HepG2 (cell line): ENCODE data around the gene ZNF683. TPM values are rescaled to one million over a fixed set of nuclear protein-coding genes. Genes with fewer than 3 reads are reported as not detected.

Source experiments
- PLRG1 ChIP-seq: fragments of 450-650 bp; conservative IDR thresholded peaks from 2 replicates; pipeline ENCODE4 v1.6.1; 2016
- ZNF24 ChIP-seq: fragments of 450-650 bp; IDR thresholded peaks from 2 replicates; pipeline ENCODE4 v1.6.1; 2017; ENCODE audit warnings: antibody characterized with exemption, mild to moderate bottlenecking
- ZNF563 ChIP-seq: sonication (generic); formaldehyde crosslinking; IDR thresholded peaks from 2 replicates; pipeline ENCODE4 v1.8.0; 2022; ENCODE audit warnings: mild to moderate bottlenecking, moderate library complexity, missing genetic modification reagents
- ZZZ3 ChIP-seq: sonication (generic); formaldehyde crosslinking; IDR thresholded peaks from 2 replicates; pipeline ENCODE4 v1.4.0; 2020; ENCODE audit warnings: missing genetic modification reagents, mild to moderate bottlenecking, borderline replicate concordance
- polyA plus RNA-seq, 8 experiments: library from polyadenylated mRNA; depleted of rRNA in 3 of 8; stranded (reverse) in 7 of 8; unstranded in 1 of 8; fragments of >200 nt; fragmentation: Illumina TruSeq in 4 of 8; extraction: Trizol in 4 of 8; gene quantifications; 2 replicates each; pipeline versions ENCODE4 v1.2.1 to v1.2.3, GENCODE V29; 2011 to 2016; ENCODE audit warnings: low read depth in 4 of 8, missing spikeins in 1 of 8, mixed read lengths in 1 of 8; ENCODE audit not compliant: insufficient read depth in 1 of 8
- total RNA-seq, 5 experiments: library from RNA; depleted of rRNA; stranded (reverse); fragments of >200 nt; fragmentation: Illumina TruSeq; extraction: Trizol; gene quantifications; 2 replicates each; pipeline ENCODE4 v1.2.3, GENCODE V29; 2016; ENCODE audit warnings: low read depth in 1 of 5
- TF ChIP-seq, protein P1 (sequence below): sonication (generic); formaldehyde crosslinking; IDR thresholded peaks from 2 replicates; pipeline ENCODE4 v1.4.0; 2020; ENCODE audit warnings: mild to moderate bottlenecking, missing genetic modification reagents
- TF ChIP-seq, protein P2 (sequence below): sonication (generic); formaldehyde crosslinking; IDR thresholded peaks from 2 replicates; pipeline ENCODE4 v1.4.0; 2020; ENCODE audit warnings: missing genetic modification reagents

ZNF683 gene
- total and polyA plus RNA-seq, 2 of the 13 experiments (the other 11 are each of a cell fraction or from before 2014, with no cell fraction given) = not detected

DNA sequence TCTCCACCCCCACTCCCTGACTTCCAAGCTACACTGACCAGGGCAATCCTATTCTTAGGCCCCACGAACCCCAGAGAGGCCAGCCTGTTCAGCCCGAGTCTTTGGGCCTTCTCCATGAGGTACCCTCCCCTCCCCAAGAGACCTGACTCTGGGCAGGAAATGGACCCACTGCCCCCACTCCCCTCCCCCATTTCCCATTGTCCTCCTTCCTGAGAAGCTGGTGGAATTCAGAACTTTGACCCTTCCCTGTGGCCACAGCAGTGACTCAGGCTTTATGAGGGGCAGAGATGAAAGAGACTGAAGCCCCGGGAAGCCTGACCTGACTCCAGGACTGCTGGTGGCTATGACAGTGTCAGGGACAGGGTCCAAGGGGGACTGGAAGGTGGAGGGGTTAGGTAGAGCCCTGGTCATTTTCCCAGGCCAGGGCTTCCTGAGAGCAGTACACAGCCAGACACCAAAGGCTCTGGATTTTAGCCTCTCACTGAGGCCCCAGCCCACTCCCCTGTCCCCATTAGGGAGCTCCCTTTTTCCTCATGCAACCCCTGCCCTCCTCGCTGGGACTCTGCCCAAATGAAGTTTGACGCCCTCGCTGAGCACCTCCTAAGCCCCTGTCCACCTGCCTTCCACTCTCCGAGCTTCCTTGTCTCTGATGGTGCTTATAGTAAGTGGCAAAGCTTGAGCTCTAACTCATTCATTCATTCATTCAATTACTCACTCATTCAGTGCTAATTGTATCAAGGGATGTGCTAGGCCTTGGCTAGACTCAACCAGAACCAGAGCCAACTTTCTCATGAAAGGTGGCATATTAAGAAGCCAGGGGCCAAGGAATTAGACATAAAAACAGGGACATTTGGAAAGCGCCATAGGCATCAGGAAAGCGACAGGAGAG is 21.6 kb downstream of the ZNF683 start (continued):
- TF ChIP-seq, protein P1, sequence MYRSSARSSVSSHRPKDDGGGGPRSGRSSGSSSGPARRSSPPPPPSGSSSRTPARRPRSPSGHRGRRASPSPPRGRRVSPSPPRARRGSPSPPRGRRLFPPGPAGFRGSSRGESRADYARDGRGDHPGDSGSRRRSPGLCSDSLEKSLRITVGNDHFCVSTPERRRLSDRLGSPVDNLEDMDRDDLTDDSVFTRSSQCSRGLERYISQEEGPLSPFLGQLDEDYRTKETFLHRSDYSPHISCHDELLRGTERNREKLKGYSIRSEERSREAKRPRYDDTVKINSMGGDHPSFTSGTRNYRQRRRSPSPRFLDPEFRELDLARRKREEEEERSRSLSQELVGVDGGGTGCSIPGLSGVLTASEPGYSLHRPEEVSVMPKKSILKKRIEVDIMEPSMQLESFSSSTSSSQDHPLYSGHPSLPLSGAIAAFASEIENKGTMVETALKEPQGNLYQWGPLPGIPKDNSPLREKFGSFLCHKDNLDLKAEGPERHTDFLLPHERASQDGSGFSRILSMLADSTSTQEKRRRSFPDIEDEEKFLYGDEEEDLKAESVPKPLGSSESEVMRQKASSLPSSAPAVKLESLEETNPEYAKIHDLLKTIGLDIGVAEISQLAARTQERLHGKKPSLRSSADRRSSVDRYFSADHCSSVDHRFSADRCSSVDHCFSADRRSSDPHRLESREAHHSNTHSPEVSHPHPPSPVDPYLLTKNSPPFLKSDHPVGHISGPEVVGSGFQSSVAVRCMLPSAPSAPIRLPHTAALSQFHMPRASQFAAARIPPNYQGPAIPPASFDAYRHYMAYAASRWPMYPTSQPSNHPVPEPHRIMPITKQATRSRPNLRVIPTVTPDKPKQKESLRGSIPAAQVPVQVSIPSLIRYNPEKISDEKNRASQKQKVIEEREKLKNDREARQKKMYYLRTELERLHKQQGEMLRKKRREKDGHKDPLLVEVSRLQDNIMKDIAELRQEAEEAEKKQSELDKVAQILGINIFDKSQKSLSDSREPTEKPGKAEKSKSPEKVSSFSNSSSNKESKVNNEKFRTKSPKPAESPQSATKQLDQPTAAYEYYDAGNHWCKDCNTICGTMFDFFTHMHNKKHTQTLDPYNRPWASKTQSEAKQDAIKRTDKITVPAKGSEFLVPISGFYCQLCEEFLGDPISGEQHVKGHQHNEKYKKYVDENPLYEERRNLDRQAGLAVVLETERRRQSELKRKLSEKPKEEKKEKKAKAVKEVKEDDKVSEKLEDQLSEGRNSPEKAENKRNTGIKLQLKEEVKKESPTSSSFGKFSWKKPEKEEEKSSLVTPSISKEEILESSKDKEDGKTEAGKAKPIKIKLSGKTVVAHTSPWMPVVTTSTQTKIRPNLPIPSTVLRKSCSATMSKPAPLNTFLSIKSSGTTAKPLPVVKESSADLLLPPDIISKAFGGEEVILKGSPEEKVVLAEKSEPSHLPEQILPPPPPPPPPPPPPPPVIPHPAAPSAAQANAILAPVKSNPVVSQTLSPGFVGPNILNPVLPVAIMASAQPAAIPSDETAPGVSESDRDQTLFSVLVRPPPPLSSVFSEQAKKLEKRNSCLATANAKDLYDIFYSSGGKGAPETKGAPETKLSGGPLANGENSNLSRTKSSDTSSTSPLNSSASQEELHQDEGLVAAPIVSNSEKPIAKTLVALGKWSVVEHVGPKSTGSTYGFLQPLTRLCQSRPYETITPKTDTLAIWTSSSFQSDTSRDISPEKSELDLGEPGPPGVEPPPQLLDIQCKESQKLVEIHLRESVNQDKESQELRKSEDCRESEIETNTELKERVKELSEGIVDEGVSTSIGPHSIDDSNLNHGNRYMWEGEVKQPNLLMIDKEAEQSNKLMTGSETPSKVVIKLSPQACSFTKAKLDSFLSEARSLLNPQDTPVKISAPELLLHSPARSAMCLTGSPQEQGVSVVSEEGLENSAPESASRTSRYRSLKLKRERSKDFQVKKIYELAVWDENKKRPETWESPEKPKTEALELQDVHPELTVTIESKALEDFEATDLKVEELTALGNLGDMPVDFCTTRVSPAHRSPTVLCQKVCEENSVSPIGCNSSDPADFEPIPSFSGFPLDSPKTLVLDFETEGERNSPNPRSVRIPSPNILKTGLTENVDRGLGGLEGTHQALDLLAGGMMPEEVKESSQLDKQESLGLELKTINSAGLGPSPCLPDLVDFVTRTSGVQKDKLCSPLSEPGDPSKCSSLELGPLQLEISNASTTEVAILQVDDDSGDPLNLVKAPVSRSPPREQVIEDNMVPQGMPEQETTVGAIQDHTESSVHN = 0 out of 2 replicates have a peak, but pooled peaks have one; percentile 30
- TF ChIP-seq ZZZ3 (CRISPR knock-in tag) = peak; percentile 80
- no peak for TF ChIP-seq PLRG1
- TF ChIP-seq, protein P2, sequence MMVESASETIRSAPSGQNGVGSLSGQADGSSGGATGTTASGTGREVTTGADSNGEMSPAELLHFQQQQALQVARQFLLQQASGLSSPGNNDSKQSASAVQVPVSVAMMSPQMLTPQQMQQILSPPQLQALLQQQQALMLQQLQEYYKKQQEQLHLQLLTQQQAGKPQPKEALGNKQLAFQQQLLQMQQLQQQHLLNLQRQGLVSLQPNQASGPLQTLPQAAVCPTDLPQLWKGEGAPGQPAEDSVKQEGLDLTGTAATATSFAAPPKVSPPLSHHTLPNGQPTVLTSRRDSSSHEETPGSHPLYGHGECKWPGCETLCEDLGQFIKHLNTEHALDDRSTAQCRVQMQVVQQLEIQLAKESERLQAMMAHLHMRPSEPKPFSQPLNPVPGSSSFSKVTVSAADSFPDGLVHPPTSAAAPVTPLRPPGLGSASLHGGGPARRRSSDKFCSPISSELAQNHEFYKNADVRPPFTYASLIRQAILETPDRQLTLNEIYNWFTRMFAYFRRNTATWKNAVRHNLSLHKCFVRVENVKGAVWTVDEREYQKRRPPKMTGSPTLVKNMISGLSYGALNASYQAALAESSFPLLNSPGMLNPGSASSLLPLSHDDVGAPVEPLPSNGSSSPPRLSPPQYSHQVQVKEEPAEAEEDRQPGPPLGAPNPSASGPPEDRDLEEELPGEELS (CRISPR knock-in tag) = peak; percentile 80
- 0 out of 2 replicates have a peak, but pooled peaks have one; percentile 21 for TF ChIP-seq ZNF563 (CRISPR knock-in tag)
- TF ChIP-seq ZNF24 = peak; percentile 92
